Fibroblast of the conjunctiva (primary cell): ENCODE results near the gene SLC16A8.
"Not testable (repeated sequence)": the region's sequence is repeated elsewhere in the genome, so short reads cannot be mapped to it uniquely, and the experiment has no call there.

Source experiments
- DNase-seq: peaks from one replicate; pipeline ENCODE4 v3.0.0-alpha.2; 2010; ENCODE audit warnings: low read depth

The SLC16A8 gene

GRCh38 chr22:38086001-38086845 is 2.2 kb upstream of the SLC16A8 start:
- no peak for DNase-seq

GRCh38 chr22:38085501-38085900 is 1.5 kb upstream of the SLC16A8 start:
- DNase-seq, result no peak

GRCh38 chr22:38085056-38085455 is 1.1 kb upstream of the SLC16A8 start:
- DNase-seq, result no peak

GRCh38 chr22:38082986-38083710 is 836 bp downstream of the SLC16A8 start:
- no peak for DNase-seq

- DNase-seq, result no peak
Observed at GRCh38 chr22:38081941-38082828, 1.8 kb downstream of the SLC16A8 start.

GRCh38 chr22:38081636-38081940 is 2.4 kb downstream of the SLC16A8 start:
- no peak for DNase-seq

- no peak for DNase-seq
Observed at GRCh38 chr22:38080850-38081635, 2.9 kb downstream of the SLC16A8 start.

GRCh38 chr22:38080474-38080849 is 3.5 kb downstream of the SLC16A8 start:
- no peak for DNase-seq

GRCh38 chr22:38079804-38080203 is 4.2 kb downstream of the SLC16A8 start:
- no peak for DNase-seq

GRCh38 chr22:38079208-38079607 is 4.8 kb downstream of the SLC16A8 start:
- not testable (repeated sequence) for DNase-seq

GRCh38 chr22:38078046-38078840 is 5.7 kb downstream of the SLC16A8 start:
- DNase-seq, result no peak

GRCh38 chr22:38077595-38077994 is 6.4 kb downstream of the SLC16A8 start:
- no peak for DNase-seq

GRCh38 chr22:38077096-38077495 is 6.9 kb downstream of the SLC16A8 start:
- DNase-seq, result no peak

- DNase-seq, result no peak
Observed at GRCh38 chr22:38075961-38076360, 8.0 kb downstream of the SLC16A8 start.

GRCh38 chr22:38075105-38075825 is 8.7 kb downstream of the SLC16A8 start:
- no peak for DNase-seq

- DNase-seq, result peak; percentile 13
Observed at GRCh38 chr22:38074181-38075104, 9.5 kb downstream of the SLC16A8 start.

GRCh38 chr22:38073150-38074130 is 10.5 kb downstream of the SLC16A8 start:
- DNase-seq, result no peak
